Kidney (tissue), 14 donors: ENCODE measurements around the gene LSM14A. TPM values are rescaled to one million over a fixed set of nuclear protein-coding genes. Genes with fewer than 3 reads are reported as not detected.
A peak's percentile ranks its signal among the peaks of the same experiment; 100 is the strongest.
"Not testable (repeated sequence)": the region's sequence is repeated elsewhere in the genome, so short reads cannot be mapped to it uniquely, and the experiment has no call there.

Source experiments
- DNase-seq, 5 donors: peaks; one replicate each; pipeline ENCODE4 v3.0.0-alpha.2; 2013 to 2020
- FAIRE-seq: peaks from 2 replicates; lab custom pipeline; 2012; peaks lifted over from hg19 to GRCh38; lab: Jason Lieb, UNC
- H3K27ac ChIP-seq, 2 donors: one replicate each; pipeline ENCODE4 v1.7.0; 2013; ENCODE audit warnings: low read depth in 2 of 2, low read length in 2 of 2, inconsistent platforms in 1 of 2
- H3K27me3 ChIP-seq: one replicate; pipeline ENCODE4 v1.7.1; 2013; ENCODE audit warnings: low read length, inconsistent platforms; ENCODE audit not compliant: control insufficient read depth, insufficient read depth
- H3K36me3 ChIP-seq, 3 donors: one replicate each; pipeline versions ENCODE4 v1.7.0 to v1.7.1; 2013; ENCODE audit warnings: low read length in 3 of 3, control low read depth in 1 of 3, inconsistent platforms in 1 of 3; ENCODE audit not compliant: insufficient read depth in 3 of 3, control insufficient read depth in 2 of 3
- H3K4me1 ChIP-seq, 3 donors: one replicate each; pipeline versions ENCODE4 v1.7.0 to v1.7.1; 2013; ENCODE audit warnings: low read length in 3 of 3, inconsistent platforms in 1 of 3, low read depth in 1 of 3; ENCODE audit not compliant: control insufficient read depth in 2 of 3, insufficient read depth in 2 of 3
- H3K4me3 ChIP-seq, 3 donors: one replicate each; pipeline versions ENCODE4 v1.7.0 to v1.8.1; 2013; ENCODE audit warnings: low read length in 3 of 3, control low read depth in 1 of 3, inconsistent platforms in 1 of 3
- H3K9ac ChIP-seq, 3 donors: one replicate each; pipeline versions ENCODE4 v1.7.0 to v1.7.1; 2013; ENCODE audit warnings: low read length in 3 of 3, control low read depth in 1 of 3, inconsistent platforms in 1 of 3
- H3K9me3 ChIP-seq, 3 donors: one replicate each; pipeline versions ENCODE4 v1.7.0 to v1.7.1; 2013; ENCODE audit warnings: low read length in 3 of 3, control low read depth in 1 of 3, inconsistent platforms in 1 of 3; ENCODE audit not compliant: control insufficient read depth in 2 of 3, insufficient read depth in 1 of 3
- intact Hi-C: fragments of 100-400 bp; cut with DNase I; formaldehyde crosslinking; loops from one replicate; pipeline ENCODE4 v1.11.1; 2022
- polyA plus RNA-seq: library from polyadenylated mRNA; stranded (reverse); fragments of 350-450 nt; fragmentation: Illumina TruSeq; extraction: RNeasy Lipid Tissue Mini Kit (QIAGEN cat#74804); gene quantifications from one replicate; pipeline ENCODE4 v1.2.3, GENCODE V29; 2014; ENCODE audit warnings: low read depth, low replicate concordance; ENCODE audit not compliant: insufficient read depth
- total RNA-seq: library from RNA; stranded (reverse); fragmentation: NEBNext Ultra II Directional; extraction: Animal tissue kit (Norgen Biotek cat#: 25700); gene quantifications from one replicate; pipeline ENCODE4 v1.2.1, GENCODE V29; 2021
- TF ChIP-seq, protein P1 (sequence below): IDR thresholded peaks from 3 replicates; pipeline ENCODE4 v1.5.1; 2012; ENCODE audit warnings: mild to moderate bottlenecking, moderate library complexity, borderline replicate concordance; ENCODE audit not compliant: insufficient read depth; ENCODE audit errors: extremely low read depth
- donor health status: control.
- donor health status: control.
- donor health status: control.
- donor health status: control.
- donor health status: control.
- donor health status: DM: yes; HTN: yes; CAD: no.
- donor health status: Normal renal cell carcinoma (clear cell type).

The LSM14A gene
- total and polyA plus RNA-seq, 2 donors from 2014 or later: 49.3 to 114 TPM

DNA sequence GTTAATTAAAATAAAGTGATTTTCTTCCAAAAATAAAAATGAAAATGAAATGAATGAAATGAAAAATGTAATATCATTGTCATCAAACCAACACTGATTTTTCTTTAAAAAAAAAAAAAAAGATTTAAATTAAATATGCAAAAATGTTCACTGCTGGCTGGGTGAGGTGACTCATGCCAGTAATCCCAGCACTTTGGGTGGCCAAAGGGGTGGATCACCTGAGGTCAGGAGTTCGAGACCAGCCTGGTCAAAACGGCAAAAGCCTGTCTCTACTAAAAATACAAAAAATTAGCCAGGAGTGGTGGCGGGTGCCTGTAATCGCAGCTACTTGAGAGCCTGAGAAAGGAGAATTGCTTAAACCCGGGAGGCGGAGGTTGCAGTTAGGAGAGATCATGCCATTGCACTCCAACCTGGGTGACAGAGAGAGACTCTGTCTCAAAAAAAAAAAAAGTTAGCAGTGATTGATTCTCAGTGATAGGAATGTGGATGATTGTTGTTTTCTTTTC, 44.6 kb upstream of the LSM14A start:
- no peak overlapping the region for H3K27ac ChIP-seq
- no peak for FAIRE-seq
- H3K36me3 ChIP-seq: no peaks in the 10 kb centered on the region
- no peak overlapping the region for H3K9ac ChIP-seq
- H3K9me3 ChIP-seq: no peaks in the 10 kb centered on the region
- intact Hi-C loops: no loop called here
- no peaks in the 10 kb centered on the region for H3K27me3 ChIP-seq
- TF ChIP-seq, protein P1, sequence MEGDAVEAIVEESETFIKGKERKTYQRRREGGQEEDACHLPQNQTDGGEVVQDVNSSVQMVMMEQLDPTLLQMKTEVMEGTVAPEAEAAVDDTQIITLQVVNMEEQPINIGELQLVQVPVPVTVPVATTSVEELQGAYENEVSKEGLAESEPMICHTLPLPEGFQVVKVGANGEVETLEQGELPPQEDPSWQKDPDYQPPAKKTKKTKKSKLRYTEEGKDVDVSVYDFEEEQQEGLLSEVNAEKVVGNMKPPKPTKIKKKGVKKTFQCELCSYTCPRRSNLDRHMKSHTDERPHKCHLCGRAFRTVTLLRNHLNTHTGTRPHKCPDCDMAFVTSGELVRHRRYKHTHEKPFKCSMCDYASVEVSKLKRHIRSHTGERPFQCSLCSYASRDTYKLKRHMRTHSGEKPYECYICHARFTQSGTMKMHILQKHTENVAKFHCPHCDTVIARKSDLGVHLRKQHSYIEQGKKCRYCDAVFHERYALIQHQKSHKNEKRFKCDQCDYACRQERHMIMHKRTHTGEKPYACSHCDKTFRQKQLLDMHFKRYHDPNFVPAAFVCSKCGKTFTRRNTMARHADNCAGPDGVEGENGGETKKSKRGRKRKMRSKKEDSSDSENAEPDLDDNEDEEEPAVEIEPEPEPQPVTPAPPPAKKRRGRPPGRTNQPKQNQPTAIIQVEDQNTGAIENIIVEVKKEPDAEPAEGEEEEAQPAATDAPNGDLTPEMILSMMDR: no peak
- H3K4me3 ChIP-seq: no peak overlapping the region
- no peaks in the 10 kb centered on the region for H3K4me1 ChIP-seq
- DNase-seq: no peak

DNA sequence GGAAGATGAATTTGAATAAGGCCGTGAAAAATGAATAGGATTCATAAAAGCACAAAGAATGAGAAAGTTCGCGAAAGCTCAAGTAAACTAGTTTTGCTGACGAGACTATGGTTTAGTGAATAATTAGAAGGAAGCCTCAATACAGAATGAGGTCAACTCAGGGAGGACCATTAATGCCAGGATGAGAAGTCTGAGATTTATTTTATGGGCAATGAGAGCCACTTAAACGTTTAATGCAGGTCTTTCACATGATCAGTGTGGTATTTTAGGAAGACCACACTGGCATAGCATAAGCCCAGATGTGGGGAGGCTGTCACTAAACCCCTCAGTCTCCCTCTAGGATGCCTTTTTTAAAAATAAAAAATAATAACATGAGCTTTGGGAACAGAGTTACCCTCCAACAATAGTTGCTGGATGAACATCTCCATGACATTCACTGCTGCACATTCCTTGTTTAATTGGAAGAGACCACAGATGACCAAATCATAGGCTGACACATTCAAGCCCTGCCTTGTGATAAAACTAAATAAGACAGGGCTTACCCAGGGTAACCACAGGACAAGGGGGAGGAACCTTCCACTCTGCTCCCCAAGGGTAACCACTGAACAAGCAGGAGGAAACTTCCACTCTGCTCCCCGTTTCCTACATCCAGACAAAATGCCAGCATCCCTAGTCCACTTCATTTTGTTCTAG, 43.6 kb upstream of the LSM14A start:
- Histone ChIP-seq H3K4me3 (no peak overlapping the region), H3K4me1 (no peaks in the 10 kb centered on the region), H3K27ac (no peak overlapping the region), H3K27me3 (no peaks in the 10 kb centered on the region), H3K9me3 (no peaks in the 10 kb centered on the region), H3K9ac (no peak overlapping the region), H3K36me3 (no peaks in the 10 kb centered on the region)
- DNase-seq (peak in 2 of 5 donors; percentile 14 to 16), FAIRE-seq (no peak)
- TF ChIP-seq, protein P1: no peak
- intact Hi-C loops: no loop called here

DNA sequence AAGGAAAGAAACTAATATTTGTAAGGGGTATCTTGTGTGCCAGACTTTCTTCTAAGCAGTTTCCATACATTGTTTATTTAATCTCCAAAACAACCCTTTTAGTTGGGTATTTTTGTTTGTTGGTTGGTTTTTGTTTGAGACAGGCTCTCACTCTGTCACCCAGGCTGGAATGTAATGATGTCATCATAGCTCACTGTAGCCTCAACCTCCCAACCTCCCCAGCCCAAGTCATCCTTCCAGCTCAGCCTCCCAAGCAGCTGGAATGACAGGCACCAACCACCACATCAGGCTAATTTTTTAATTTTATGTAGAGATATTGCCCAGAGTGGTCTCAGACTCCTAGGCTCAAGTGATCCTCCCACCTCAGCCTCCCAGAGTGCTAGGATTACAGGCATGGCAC, 41.2 kb upstream of the LSM14A start:
- no peak for FAIRE-seq
- Histone ChIP-seq H3K27ac (no peak overlapping the region), H3K9me3 (no peaks in the 10 kb centered on the region), H3K27me3 (no peaks in the 10 kb centered on the region), H3K4me1 (no peaks in the 10 kb centered on the region), H3K9ac (no peak overlapping the region), H3K4me3 (no peak overlapping the region), H3K36me3 (no peaks in the 10 kb centered on the region)
- no peak for DNase-seq
- TF ChIP-seq, protein P1: no peak
- intact Hi-C loops: no loop called here

DNA sequence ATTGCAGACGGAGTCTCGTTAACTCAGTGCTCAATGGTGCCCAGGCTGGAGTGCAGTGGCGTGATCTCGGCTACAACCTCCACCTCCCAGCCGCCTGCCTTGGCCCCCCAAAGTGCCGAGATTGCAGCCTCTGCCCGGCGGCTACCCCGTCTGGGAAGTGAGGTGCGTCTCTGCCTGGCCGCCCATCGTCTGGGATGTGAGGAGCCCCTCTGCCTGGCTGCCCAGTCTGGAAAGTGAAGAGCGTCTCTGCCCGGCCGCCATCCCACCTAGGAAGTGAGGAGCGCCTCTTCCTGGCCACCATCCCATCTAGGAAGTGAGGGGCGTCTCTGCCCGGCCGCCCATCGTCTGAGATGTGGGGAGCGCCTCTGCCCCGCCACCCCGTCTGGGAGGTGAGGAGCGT, 40.2 kb upstream of the LSM14A start:
- H3K36me3 ChIP-seq, DNase-seq, H3K9ac ChIP-seq, H3K4me1 ChIP-seq, H3K27ac ChIP-seq, H3K27me3 ChIP-seq, H3K9me3 ChIP-seq, intact Hi-C loops, H3K4me3 ChIP-seq, FAIRE-seq: not testable (repeated sequence)

DNA sequence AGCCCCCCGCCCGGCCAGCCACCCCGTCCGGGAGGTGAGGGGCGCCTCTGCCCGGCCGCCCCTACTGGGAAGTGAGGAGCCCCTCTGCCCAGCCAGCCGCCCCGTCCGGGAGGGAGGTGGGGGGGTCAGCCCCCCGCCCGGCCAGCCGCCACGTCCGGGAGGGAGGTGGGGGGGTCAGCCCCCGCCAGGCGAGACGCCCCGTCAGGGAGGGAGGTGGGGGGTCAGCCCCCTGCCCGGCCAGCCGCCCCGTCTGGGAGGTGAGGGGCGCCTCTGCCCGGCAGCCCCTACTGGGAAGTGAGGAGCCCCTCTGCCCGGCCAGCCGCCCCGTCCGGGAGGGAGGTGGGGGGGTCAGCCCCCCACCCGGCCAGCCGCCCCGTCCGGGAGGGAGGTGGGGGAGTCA, 39.6 kb upstream of the LSM14A start:
- H3K27ac ChIP-seq, H3K9ac ChIP-seq, H3K36me3 ChIP-seq, DNase-seq, H3K4me3 ChIP-seq, H3K9me3 ChIP-seq, H3K4me1 ChIP-seq, intact Hi-C loops, H3K27me3 ChIP-seq, FAIRE-seq: not testable (repeated sequence)
